Subcutaneous adipose tissue (tissue), 4 donors: ENCODE data around the gene F5. TPM values are rescaled to one million over a fixed set of nuclear protein-coding genes. Genes with fewer than 3 reads are reported as not detected.

Source experiments
- total RNA-seq, 4 donors: library from RNA; depleted of rRNA; stranded (reverse); fragments of >200 nt; gene quantifications; one replicate each; pipeline ENCODE4 v1.1.0, GENCODE V29; 2016
- TF ChIP-seq, protein P1 (sequence below): fragments of 450-650 bp; IDR thresholded peaks from one replicate; pipeline ENCODE4 v1.5.1; 2016; ENCODE audit warnings: low read depth, mild to moderate bottlenecking, control low read depth, antibody characterized with exemption, moderate library complexity

Gene F5
- 10 to 100 TPM in 2 of 4 donors, 1 to 10 TPM in 2; 2.3 to 16.3 (median 8.2) TPM for total RNA-seq

GRCh38 chr1:169586395-169587255, at the start of gene F5:
F5 (minus strand) TSS chr1:169586481; CDS start chr1:169586386, 95 bp downstream.
- TF ChIP-seq, protein P1, sequence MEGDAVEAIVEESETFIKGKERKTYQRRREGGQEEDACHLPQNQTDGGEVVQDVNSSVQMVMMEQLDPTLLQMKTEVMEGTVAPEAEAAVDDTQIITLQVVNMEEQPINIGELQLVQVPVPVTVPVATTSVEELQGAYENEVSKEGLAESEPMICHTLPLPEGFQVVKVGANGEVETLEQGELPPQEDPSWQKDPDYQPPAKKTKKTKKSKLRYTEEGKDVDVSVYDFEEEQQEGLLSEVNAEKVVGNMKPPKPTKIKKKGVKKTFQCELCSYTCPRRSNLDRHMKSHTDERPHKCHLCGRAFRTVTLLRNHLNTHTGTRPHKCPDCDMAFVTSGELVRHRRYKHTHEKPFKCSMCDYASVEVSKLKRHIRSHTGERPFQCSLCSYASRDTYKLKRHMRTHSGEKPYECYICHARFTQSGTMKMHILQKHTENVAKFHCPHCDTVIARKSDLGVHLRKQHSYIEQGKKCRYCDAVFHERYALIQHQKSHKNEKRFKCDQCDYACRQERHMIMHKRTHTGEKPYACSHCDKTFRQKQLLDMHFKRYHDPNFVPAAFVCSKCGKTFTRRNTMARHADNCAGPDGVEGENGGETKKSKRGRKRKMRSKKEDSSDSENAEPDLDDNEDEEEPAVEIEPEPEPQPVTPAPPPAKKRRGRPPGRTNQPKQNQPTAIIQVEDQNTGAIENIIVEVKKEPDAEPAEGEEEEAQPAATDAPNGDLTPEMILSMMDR = no peak

DNA sequence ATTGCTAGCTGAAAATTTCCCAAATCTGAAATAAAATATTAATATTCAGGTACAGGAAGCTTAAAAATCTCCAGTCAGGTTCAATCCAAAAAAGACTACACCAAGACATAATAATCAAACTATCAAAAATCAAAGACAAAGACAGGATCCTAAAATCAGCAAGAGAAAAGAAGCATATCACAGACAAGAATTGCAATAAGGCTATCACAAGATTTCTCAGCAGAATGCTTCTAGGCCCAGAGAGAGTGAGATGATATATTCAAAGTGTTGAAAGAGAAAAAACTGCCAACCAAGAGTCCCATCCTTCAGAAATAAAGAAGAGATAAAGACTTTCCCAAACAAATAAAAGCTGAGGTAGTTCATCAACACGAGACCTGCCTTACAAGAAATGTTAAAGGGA, 48.6 kb upstream of the F5 start:
- TF ChIP-seq, protein P1 = no peak

GRCh38 chr1:169634145-169634544, 47.9 kb upstream of the F5 start:
- TF ChIP-seq, protein P1 = no peak

DNA sequence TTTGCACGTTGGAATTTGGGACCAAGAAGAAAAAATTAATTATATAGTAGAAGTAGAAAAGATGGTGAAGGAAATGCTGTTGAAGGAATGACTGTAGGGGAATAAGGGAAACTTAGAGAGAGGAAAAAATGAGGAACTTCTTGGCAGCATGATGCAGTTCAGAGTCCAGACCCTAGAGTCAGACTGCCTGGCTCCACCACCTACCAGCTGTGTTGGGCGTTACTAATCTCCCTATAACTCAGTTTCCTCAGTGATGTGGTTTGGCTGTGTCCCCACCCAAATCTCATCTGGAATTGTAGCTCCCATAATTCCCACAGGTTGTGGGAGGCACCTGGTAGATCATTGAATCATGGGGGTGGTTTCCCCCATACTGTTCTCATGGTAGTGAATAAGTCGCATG, 45.0 kb upstream of the F5 start:
- TF ChIP-seq, protein P1 = no peak

GRCh38 chr1:169630006-169630405, 43.7 kb upstream of the F5 start, which contains the start of gene SELP:
SELP (minus strand) TSS chr1:169630124; CDS start chr1:169630074, 50 bp downstream.
- TF ChIP-seq, protein P1 = no peak

DNA sequence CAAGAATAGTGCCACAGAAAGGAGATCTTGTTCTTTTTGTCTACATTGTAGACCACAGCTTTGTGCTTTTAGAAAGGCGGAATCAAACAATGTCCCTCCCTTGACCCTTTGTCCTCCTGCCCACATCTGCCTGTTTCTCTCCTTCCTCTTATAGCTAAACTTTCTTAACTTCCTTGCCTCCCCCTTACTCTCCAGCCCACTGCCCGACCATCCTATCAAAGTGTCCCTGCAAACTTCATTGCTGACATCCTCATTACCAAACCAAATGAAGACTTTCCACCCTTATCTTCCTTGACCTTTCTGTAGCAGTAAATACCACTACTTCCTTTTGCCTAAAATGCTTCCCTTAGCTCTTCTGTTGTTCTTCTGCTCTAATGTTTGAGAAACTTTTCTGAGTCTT, 38.6 kb upstream of the F5 start:
- TF ChIP-seq, protein P1 = no peak

DNA sequence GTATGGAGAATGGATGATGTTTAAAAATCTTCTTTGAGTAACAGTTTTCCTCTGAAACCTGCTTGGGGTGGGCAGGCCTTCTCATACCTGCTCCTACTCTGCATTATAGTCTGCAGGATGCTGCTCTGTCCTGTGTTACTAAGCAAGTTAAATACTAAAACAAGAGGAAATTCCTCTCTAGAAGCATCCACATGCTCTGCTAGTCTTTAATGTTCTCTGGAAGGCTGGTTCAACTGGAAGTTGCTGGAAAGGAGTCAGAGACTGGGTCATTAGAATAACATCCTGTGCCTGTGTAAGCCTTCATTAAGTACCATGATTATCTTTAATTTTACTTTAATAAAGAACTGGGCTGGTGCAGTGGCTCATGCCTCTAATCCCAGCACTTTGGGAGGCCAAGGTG, 37.8 kb upstream of the F5 start:
- TF ChIP-seq, protein P1 = no peak
